HG02970 (cell line): ENCODE data around the gene RHOA.

ENCODE experiments used
- ATAC-seq: cut with Tn5 transposase; IDR thresholded peaks from one replicate; pipeline ENCODE4 v1.9.1; 2021; ENCODE audit warnings: mild to moderate bottlenecking, moderate library complexity, moderate number of reproducible peaks; ENCODE audit not compliant: unreplicated experiment, low FRiP score

Gene RHOA

DNA sequence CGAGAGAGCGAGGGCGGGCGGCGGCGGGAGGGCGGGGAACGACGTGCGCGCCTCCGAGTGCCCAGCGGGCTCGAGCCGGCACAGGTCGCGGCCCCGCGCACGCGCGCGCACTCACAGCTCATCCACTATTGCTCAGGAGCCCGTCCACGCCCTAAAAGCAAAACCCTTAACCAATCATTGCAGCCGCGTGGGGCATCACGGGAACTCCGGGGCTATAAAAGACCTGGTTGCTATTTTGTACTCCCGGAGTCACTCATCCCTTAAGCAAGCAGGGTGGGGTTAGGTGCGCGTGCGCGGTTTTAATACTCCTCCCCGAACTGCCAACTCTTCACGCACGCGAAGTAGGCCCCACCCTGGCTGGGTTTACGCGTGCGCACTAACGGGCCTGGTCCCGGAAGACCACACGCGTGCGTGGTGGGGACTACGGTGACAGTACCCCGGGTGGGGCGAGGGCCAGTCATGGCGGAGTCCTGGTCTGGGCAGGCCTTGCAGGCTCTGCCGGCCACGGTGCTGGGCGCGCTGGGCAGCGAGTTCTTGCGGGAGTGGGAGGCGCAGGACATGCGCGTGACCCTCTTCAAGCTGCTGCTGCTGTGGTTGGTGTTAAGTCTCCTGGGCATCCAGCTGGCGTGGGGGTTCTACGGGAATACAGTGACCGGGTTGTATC, at the start of gene RHOA, which contains the start of gene TCTA:
Gene RHOA, minus strand, starts transcription at position 9 of the 664 bp plus-strand sequence. CDS start 36,387 bp downstream, outside the sequence.
Gene TCTA, plus strand, starts transcription at position 456 of the 664 bp plus-strand sequence. Its CDS starts 4 bp downstream, at position 460.
- ATAC-seq, result peak; percentile 71

DNA sequence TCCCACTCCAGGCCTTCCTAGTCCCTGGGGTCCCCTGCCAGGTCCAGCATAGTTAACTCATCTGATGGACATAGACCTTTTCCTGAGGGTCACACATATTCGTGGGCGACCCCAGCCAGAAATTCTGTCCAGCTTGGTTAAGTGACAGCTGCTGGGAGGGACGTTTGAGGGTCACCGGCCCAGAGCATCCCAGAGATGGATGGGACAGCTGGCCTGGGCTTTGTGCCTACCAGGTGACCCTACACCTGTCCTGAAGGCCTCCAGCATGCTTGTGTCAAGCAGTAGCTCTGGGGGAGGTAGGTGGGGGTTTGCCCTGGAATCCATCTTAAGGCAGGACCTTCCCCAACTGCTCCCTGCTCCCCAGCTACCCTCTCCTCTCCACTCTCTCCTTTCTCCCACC, 49.2 kb upstream of the RHOA start:
- ATAC-seq, result no peak

DNA sequence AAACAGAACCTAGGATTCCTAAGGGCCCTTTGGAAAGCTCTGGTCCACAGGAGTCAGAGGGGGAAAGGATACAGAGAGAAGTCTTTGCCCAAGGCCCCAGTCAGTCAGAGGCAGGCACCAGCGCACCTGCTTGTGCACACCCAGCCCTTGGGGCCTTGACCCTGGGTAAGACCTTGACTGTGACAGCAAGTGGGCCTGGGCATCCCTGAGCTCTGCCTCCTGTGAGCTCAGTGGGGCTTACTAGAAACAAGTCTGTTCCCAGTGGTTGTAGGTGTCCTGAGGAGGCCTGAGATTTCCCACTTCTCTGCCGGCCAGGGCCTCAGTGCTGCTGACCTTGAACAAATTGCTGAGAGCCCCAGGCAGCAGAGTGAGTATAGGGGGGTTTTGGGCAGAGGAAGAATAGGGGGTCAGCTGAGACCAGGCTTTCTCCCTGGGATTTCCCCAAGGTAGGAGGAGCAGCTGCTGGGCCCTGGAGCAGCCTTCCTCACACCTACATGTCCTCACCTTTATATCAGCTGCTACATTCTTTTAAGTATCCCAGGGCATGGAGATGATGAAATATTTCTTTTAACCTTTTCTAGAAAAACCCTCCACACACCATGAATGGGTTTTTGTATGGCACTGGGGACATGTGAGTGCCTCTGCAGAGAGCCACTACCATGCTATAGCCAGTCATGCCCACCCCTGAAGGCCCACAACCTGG, 48.6 kb upstream of the RHOA start:
- no peak for ATAC-seq

DNA sequence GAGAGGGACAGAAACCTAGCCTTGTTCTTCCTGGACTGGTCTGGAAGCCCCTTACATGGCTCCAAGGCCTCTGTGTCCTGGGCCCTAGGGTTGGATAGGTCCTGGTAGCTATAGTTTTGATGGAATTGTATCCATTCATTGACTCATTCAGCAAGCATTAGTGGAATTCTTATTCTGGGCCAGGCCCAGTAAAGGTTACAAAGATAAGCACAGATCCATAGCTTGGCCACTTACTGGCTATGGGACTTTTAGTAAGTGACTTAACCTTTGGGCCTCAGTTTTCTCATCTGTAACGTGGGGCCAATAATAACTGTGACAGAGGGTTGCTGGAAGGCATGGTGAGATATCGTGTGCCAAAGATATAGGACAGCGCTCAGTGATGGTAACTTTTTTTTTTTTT, 44.7 kb upstream of the RHOA start:
- ATAC-seq, result no peak

GRCh38 chr3:49454898-49455681, 43.3 kb upstream of the RHOA start:
- no peak for ATAC-seq

DNA sequence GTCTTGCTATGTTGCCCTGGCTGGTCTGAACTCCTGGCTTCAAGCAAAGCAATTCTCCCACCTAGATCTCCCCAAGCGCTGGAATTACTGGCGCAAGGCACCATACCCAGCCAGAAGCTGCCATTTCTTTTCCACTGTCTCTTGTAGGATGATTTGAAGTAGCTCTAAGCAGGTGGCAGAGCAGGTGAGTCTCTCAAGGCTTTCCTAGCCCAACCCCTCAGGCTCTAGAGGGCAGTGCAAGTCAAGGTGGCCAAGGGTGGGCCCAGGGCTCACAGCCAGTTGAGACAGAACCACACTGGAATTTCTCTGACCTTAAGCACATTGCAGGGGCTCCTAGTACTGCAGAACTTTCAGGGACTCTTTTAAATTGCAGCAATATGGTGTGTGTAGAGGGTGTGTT, 42.7 kb upstream of the RHOA start:
- no peak for ATAC-seq

GRCh38 chr3:49453621-49454020, 41.8 kb upstream of the RHOA start:
- no peak for ATAC-seq

GRCh38 chr3:49445391-49445790, 33.6 kb upstream of the RHOA start:
- no peak for ATAC-seq

DNA sequence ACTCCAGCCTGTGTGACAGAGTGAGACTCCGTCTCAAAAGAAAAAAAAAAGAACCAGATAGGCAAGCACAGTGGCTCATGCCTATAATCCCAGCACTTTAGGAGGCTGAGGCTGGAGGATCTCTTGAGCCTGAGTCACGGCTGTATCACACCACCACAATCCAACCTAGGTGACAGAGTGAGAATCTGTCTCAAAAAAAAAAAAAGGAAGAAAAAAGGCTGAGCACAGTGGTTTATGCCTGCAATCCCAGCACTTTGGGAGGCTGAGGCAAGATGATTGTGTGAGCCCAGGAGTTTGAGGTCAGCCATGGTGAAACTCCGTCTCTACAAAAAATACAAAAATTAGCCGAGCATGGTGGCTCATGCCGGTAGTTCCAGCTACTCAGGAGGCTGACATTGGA, 23.0 kb upstream of the RHOA start:
- no peak for ATAC-seq

DNA sequence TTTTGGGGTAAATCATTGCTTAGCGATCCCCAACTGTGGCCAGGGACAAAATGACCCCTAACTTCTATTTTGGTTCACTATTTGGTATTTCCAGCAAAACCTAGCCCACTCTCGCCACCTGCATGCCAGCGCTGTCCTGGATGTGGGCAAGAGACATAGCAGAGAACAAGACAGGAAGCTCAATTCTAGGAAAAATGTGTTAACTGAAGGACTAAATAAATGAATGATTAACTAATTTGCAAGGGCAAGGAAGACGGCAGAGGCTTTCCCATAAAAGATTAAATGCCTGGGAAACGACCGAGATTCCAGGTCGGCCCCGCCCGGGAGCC, 16.9 kb upstream of the RHOA start:
- ATAC-seq, result no peak

- no peak for ATAC-seq
These were observed 15.8 kb upstream of the RHOA start for GRCh38 chr3:49427586-49427985.

DNA sequence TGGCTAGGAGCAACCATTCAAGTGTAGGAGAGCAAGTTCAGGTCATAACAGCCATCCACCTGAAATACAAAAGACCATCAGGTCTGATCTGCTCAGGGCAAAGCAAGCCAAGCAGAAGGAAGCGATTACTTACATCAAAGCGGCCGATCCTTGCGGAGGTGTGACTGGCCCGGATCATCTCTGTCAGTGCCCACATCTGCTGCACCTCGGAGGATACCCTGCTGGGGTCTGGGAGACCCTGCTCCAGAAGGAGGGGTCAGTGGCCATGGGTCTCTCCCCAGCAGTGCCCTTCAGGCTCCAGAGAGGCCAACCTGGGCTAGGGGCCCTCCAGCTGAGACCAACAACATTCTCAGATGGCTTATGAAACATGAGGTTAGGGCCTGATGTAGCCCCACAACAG, 13.0 kb upstream of the RHOA start:
- no peak for ATAC-seq

GRCh38 chr3:49422379-49423248, 10.8 kb upstream of the RHOA start, which contains the start of gene AMT:
Gene AMT, minus strand, starts transcription at chr3:49422473. Its CDS starts 23 bp downstream, at chr3:49422450.
- ATAC-seq, result no peak

- no peak for ATAC-seq
These were observed 10.2 kb upstream of the RHOA start for GRCh38 chr3:49421890-49422378.

DNA sequence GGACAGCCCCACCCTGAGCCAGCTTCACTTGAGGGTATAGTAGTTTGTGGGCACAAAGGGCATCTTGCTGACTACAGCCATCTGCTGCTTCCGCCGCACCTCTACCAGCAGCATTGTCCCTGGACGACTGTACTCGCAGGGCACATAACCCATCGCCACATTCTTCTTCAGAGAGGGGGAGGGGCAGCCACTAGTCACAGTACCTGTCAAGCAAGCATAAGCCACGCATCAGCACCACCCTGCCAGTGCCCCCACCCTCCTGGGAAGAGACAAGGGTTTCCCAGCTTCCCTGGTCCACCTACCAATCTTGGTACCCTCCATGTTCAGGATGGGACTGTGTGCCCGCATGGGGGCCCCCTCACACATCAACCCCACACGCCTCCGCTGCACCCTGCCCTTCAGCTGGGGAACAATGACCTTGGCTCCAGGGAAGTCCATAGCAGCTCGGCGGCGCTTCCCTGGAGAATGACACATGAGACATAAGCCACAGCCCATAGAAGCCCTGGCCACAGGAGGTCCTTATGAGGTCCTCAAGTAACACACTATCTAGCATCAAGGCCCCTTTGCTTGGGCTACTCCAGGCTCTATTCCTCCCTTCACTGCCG, 5.8 kb upstream of the RHOA start:
- no peak for ATAC-seq

GRCh38 chr3:49416867-49417266, 5.1 kb upstream of the RHOA start:
- no peak for ATAC-seq

GRCh38 chr3:49415931-49416601, 4.3 kb upstream of the RHOA start:
- no peak for ATAC-seq

GRCh38 chr3:49414753-49415152, 3.0 kb upstream of the RHOA start:
- ATAC-seq, result no peak

- ATAC-seq, result no peak
These were observed 1.6 kb upstream of the RHOA start for GRCh38 chr3:49413338-49413734.
